Measurements from ENCODE around the gene KLHL29.

DNA sequence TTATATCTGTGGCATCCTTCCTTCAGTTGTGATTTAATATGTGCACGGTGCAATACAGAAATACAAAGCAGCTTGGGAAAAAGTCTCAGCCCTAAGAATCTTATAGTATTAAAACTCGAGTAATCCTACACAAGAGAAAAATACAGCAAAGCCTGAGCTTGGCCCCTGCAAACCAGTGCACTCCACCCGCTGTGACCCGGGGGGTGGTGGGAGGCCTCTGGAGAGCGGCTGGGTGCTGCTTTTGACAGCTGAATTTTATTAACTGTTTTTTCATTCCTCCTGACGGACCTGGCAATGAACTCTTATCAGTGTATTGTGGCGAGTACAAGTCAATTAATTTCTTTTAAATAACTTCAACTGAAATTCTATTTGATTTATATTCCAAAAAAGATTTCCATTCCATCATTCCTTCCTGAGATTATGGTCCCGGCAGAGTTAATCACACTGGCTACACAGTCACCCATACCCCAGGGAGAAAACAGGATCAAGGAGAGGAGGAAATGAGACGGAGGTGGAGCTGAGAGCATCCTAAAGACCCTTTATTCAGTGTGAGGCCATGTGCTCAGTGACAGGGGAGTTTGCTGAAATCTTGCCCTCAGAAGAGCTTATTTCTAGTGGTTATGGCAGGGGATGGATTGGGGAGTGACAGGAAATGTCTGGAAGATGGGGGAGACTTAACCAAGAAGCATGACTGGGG, 124.8 kb downstream of the KLHL29 start:
- TF ChIP-seq, protein P1, sequence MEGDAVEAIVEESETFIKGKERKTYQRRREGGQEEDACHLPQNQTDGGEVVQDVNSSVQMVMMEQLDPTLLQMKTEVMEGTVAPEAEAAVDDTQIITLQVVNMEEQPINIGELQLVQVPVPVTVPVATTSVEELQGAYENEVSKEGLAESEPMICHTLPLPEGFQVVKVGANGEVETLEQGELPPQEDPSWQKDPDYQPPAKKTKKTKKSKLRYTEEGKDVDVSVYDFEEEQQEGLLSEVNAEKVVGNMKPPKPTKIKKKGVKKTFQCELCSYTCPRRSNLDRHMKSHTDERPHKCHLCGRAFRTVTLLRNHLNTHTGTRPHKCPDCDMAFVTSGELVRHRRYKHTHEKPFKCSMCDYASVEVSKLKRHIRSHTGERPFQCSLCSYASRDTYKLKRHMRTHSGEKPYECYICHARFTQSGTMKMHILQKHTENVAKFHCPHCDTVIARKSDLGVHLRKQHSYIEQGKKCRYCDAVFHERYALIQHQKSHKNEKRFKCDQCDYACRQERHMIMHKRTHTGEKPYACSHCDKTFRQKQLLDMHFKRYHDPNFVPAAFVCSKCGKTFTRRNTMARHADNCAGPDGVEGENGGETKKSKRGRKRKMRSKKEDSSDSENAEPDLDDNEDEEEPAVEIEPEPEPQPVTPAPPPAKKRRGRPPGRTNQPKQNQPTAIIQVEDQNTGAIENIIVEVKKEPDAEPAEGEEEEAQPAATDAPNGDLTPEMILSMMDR (IDR thresholded peaks at IDR 0.05): no peak
- no peak for TF ChIP-seq POLR2A (IDR thresholded peaks at IDR 0.05)

Data from thyroid gland (tissue), 4 donors.